ENCODE data around the gene SFT2D1. TPM values are rescaled to one million over a fixed set of nuclear protein-coding genes. Genes with fewer than 3 reads are reported as not detected.

SFT2D1 gene
- total RNA-seq, 2 donors from 2014 or later = 40.7 to 67.5 TPM

DNA sequence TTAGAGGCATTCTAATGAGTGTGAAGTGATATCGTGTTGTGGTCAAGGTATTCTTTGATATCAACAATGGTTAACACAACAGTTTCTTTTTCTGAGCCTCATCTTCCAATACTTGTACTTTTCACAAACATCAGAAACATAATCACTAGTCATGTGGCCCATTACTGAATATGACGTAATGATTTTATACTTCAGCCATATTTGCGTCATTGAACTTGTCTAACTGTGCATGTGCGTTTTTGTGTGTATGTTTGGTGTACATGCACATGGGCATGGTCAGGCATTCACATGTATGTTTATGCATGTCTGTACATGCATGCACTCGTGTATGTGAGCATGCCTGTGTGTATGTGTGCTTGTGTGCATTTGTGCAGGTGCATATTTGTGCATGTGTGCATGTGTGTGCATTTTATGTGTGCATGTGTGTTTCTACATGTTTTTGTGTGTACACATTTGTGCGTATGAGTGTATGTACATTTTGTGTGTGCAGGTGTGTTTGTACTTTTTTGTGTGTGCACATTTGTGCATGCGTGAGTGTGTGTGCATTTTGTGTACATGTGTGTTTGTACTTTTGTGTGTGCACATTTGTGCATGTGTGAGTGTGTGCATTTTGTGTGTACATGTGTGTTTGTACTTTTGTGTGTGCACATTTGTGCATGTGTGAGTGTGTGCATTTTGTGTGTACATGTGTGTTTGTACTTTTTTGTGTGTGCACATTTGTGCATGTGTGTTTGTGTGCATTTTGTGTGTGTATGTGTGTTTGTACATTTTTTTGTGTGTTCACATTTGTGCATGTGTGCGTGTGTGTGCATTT, 63.6 kb downstream of the SFT2D1 start:
- no peak for ATAC-seq
- H3K27ac Mint-ChIP-seq = no peak overlapping the region
- H3K4me1 Mint-ChIP-seq (ENCODE audit: low read depth in 2 of 2) = peaks cover 8% of the 10 kb centered on the region in 2 donors
- H3K36me3 Mint-ChIP-seq = no peaks in the 10 kb centered on the region
- H3K9me3 Mint-ChIP-seq = no peaks in the 10 kb centered on the region
- peaks cover 22 to 65% of the 10 kb centered on the region in 2 donors for H3K27me3 Mint-ChIP-seq
- no peak for DNase-seq (ENCODE audit: low spot score)
- H3K4me3 Mint-ChIP-seq = no peak overlapping the region

DNA sequence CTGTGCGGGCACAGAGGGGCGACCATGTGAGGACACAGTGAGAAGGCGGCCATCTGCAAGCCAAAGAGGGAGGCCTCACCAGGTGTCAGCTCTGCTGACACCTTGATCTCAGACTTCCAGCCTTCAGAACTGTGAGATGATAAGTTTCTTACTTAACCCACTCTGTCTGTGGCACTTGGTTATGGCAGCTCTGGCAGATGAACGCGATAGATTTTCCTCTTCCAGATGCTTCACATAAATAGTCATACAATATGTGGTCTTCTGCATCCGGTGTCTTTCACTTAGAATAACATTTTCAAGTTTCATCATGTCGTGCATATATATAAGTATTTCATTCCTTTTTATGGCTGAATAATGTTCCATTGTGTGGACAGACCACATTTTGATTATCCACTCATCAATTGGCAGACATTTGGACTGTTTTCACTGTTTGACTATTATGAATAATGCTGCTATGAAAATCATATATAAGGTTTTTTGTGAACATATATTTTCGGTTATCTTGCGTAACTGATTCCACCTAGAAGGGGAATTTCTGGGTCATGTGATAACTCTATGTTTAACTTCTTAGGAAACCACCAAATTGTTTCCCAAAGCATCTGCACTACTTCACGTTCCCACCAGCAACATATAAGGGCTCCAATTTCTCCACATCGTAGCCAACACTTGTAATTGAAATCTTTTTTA, 64.3 kb downstream of the SFT2D1 start:
- H3K9me3 Mint-ChIP-seq = no peaks in the 10 kb centered on the region
- H3K36me3 Mint-ChIP-seq = no peaks in the 10 kb centered on the region
- H3K4me1 Mint-ChIP-seq (ENCODE audit: low read depth in 2 of 2) = peaks cover 8% of the 10 kb centered on the region in 2 donors
- H3K27me3 Mint-ChIP-seq = peaks cover 24 to 65% of the 10 kb centered on the region in 2 donors
- ATAC-seq (no peak), DNase-seq (ENCODE audit: low spot score) (no peak)
- H3K27ac Mint-ChIP-seq = no peak overlapping the region
- H3K4me3 Mint-ChIP-seq = no peak overlapping the region

GRCh38 chr6:166277018-166277417, 65.3 kb downstream of the SFT2D1 start:
- no peak overlapping the region for H3K4me3 Mint-ChIP-seq
- no peak for ATAC-seq
- no peaks in the 10 kb centered on the region for H3K9me3 Mint-ChIP-seq

GRCh38 chr6:166275714-166276166, 66.6 kb downstream of the SFT2D1 start:
- Mint-ChIP-seq H3K27ac (no peak overlapping the region), H3K4me3 (no peak overlapping the region), H3K36me3 (no peaks in the 10 kb centered on the region), H3K27me3 (peaks cover 13 to 45% of the 10 kb centered on the region in 2 donors), H3K9me3 (no peaks in the 10 kb centered on the region), H3K4me1 (ENCODE audit: low read depth in 2 of 2) (peaks cover 8% of the 10 kb centered on the region in 2 donors)
- ATAC-seq (peak; percentile 80 to 89), DNase-seq (ENCODE audit: low spot score) (peak; percentile 74)

More at GRCh38 chr6:166277018-166277417, 65.3 kb downstream of the SFT2D1 start:
- Mint-ChIP-seq H3K36me3 (no peaks in the 10 kb centered on the region), H3K27ac (no peak overlapping the region), H3K27me3 (peaks cover 18 to 54% of the 10 kb centered on the region in 2 donors), H3K4me1 (ENCODE audit: low read depth in 2 of 2) (peaks cover 8% of the 10 kb centered on the region in 2 donors)
- DNase-seq (ENCODE audit: low spot score) = no peak

DNA sequence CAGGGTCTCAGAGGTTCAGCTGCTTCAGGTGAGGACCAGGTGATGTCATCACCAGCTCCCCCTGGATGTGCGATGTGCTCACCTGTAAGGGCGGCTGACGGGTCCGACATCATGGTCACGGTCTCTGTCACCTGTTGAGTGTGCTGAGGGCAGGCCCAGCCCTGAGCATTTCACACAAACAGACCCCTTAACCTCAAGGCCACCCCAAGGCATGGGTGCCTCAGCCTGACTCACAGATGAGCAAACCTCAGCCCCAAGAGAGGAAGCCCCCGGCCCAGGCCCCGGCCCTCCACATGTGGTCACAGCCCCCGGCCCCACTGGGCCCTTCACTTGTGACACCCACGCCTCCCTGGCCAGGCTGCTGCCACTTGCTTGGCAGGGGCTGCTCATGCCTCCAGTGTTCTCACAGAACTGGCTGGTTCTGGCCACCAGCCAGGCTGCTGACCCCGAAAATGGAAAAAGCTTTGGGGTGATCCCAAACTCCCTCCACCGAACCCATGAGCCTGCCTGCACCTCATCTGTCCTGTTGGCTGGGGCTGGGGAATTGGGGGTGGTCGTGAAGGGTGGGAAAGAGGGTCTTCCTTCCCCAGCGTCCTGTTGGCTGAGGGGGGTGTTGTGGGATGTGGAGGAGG, 67.5 kb downstream of the SFT2D1 start:
- H3K27me3 Mint-ChIP-seq = peaks cover 14 to 36% of the 10 kb centered on the region in 2 donors
- ATAC-seq = no peak
- H3K27ac Mint-ChIP-seq = no peak overlapping the region
- peaks cover 8% of the 10 kb centered on the region in 2 donors for H3K4me1 Mint-ChIP-seq (ENCODE audit: low read depth in 2 of 2)
- no peaks in the 10 kb centered on the region for H3K36me3 Mint-ChIP-seq
- DNase-seq (ENCODE audit: low spot score) = no peak
- H3K4me3 Mint-ChIP-seq = no peak overlapping the region
- H3K9me3 Mint-ChIP-seq = no peaks in the 10 kb centered on the region

DNA sequence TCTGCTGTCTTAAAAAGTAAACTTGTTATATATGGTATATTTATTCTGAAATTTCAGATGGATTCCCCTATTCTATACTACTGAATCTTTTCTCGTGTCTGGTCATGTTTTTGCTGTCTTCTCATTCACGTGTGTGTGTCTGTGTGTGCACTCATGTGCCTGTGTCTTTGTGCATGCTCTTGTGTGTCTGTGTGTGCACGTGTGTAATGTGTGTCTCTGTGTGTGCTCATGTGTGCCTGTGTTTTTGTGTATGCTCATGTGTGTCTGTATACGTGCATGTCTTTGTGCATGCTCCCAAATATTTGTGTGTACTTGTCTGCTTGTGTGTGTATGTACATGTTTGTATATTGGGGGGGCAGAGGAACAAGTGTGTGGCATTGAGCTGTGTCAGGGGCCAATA, 68.2 kb downstream of the SFT2D1 start:
- H3K4me1 Mint-ChIP-seq (ENCODE audit: low read depth in 2 of 2) = peaks cover 8% of the 10 kb centered on the region in 2 donors
- no peak for DNase-seq (ENCODE audit: low spot score)
- ATAC-seq = no peak
- H3K27ac Mint-ChIP-seq = no peak overlapping the region
- no peak overlapping the region for H3K4me3 Mint-ChIP-seq
- peaks cover 16 to 31% of the 10 kb centered on the region in 2 donors for H3K27me3 Mint-ChIP-seq
- no peaks in the 10 kb centered on the region for H3K36me3 Mint-ChIP-seq
- H3K9me3 Mint-ChIP-seq = no peaks in the 10 kb centered on the region

GRCh38 chr6:166271376-166271765, 71.0 kb downstream of the SFT2D1 start:
- DNase-seq (ENCODE audit: low spot score) (no peak), ATAC-seq (no peak)
- no peaks in the 10 kb centered on the region for H3K36me3 Mint-ChIP-seq
- no peak overlapping the region for H3K27ac Mint-ChIP-seq
- peaks cover 8% of the 10 kb centered on the region in 2 donors for H3K4me1 Mint-ChIP-seq (ENCODE audit: low read depth in 2 of 2)
- no peak overlapping the region for H3K4me3 Mint-ChIP-seq
- H3K9me3 Mint-ChIP-seq = no peaks in the 10 kb centered on the region
- H3K27me3 Mint-ChIP-seq = peaks cover 21 to 22% of the 10 kb centered on the region in 2 donors

GRCh38 chr6:166270706-166271375, 71.5 kb downstream of the SFT2D1 start:
- no peak for ATAC-seq

More at GRCh38 chr6:166270706-166271375, 71.5 kb downstream of the SFT2D1 start:
- Mint-ChIP-seq H3K4me1 (ENCODE audit: low read depth in 2 of 2) (peaks cover 4% of the 10 kb centered on the region in 2 donors), H3K27me3 (peaks cover 16 to 18% of the 10 kb centered on the region in 2 donors), H3K27ac (no peak overlapping the region), H3K4me3 (no peak overlapping the region), H3K36me3 (no peaks in the 10 kb centered on the region), H3K9me3 (no peaks in the 10 kb centered on the region)
- no peak for DNase-seq (ENCODE audit: low spot score)

Other genes with a start within 250 kb of the SFT2D1 start
- gene TBXT, start 174.7 kb downstream of the SFT2D1 start, total RNA-seq = not detected
- not detected for gene PRR18, start 34.2 kb downstream of the SFT2D1 start, total RNA-seq
- gene MPC1, start 40.4 kb upstream of the SFT2D1 start, total RNA-seq = 10 to 100 TPM; 11.5 to 30.4 TPM
- under 1 TPM; 0.21 to 0.73 TPM for gene RAMACL, start 244.1 kb upstream of the SFT2D1 start, total RNA-seq

Measured in natural killer cell treated with Interleukin-12 subunit alpha and Interleukin-12 subunit beta and Interleukin-15 and Interleukin-18, amount 100 ng/mL, for 72 hours (primary cell).